ENCODE data around the gene AHCY.
"Not testable (repeated sequence)": the region's sequence is repeated elsewhere in the genome, so short reads cannot be mapped to it uniquely, and the experiment has no call there.

AHCY gene

DNA sequence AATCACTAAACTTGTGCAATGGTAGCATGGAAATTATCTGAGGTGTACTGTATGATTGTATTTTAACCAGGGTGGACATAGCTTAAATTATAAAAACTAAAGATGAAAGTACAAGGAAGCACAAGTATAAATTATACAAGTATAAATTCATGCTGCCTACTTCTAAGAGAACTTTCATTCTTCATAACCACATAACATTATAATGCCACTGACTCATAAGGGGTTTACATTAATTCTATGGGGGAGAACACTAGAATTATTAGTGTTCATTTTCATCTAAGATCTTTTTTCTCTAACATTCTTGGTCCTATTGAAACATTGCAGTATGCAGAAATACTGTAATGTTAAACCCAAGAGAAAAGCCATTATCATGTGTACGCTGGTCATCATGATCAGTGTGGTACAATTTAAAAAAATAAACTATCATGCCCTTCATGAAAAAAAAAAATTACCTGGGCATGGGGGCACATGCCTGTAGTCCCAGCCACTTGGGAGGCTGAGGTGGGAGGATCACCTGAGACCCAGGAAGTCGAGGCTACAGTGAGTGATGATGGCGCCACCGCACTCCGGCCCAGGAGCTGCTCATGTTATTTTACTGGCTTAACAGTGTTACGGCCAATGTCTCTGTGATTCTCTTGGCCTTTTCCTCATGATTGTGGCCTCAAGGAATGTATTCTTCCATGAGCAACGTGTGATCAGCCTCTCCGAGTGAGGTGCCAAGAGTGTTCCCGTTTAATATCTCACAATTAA lies 25.9 kb upstream of the AHCY start:
- TF ChIP-seq, protein P1, sequence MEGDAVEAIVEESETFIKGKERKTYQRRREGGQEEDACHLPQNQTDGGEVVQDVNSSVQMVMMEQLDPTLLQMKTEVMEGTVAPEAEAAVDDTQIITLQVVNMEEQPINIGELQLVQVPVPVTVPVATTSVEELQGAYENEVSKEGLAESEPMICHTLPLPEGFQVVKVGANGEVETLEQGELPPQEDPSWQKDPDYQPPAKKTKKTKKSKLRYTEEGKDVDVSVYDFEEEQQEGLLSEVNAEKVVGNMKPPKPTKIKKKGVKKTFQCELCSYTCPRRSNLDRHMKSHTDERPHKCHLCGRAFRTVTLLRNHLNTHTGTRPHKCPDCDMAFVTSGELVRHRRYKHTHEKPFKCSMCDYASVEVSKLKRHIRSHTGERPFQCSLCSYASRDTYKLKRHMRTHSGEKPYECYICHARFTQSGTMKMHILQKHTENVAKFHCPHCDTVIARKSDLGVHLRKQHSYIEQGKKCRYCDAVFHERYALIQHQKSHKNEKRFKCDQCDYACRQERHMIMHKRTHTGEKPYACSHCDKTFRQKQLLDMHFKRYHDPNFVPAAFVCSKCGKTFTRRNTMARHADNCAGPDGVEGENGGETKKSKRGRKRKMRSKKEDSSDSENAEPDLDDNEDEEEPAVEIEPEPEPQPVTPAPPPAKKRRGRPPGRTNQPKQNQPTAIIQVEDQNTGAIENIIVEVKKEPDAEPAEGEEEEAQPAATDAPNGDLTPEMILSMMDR (IDR thresholded peaks at IDR 0.05; ENCODE audit: borderline replicate concordance, insufficient read depth, low read depth, low read length), result no peak
- H3K4me3 ChIP-seq (ENCODE audit: low read depth, low read length), result no peak overlapping the region

DNA sequence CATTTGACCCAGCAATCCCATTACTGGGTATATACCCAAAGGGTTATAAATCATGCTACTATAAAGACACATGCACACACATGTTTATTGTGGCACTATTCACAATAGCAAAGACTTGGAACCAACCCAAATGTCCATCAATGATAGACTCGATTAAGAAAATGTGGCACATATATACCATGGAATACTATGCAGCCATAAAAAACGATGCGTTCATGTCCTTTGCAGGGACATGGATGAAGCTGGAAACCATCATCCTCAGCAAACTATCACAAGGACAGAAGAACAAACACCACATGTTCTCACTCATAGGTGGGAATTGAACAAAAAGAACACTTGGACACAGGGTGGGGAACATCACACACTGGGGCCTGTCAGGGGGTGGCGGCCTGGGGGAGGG lies 25.1 kb upstream of the AHCY start:
- H3K4me3 ChIP-seq (ENCODE audit: low read depth, low read length), result not testable (repeated sequence)

DNA sequence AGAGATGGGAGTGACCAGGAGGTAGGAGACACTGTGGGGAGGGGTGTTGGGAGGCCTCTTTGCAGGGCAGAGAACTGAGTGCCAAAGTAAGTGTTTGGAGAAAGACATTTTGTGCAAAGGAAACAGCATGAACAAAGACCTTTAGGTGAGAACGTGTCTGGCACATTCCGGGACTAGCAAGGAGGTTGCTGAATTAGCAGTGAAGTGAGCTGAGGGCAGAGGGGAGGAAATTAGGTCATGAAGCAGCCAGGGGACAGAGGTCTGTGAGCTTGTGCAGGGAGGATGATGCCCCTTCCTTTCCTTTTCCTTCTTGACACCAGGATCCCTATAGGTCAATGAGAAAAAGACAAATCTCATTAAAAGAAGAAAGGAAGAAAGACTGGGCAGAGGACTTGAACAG lies 21.4 kb upstream of the AHCY start:
- TF ChIP-seq, protein P1 (IDR thresholded peaks at IDR 0.05; ENCODE audit: borderline replicate concordance, insufficient read depth, low read depth, low read length), result no peak
- no peak overlapping the region for H3K4me3 ChIP-seq (ENCODE audit: low read depth, low read length)

DNA sequence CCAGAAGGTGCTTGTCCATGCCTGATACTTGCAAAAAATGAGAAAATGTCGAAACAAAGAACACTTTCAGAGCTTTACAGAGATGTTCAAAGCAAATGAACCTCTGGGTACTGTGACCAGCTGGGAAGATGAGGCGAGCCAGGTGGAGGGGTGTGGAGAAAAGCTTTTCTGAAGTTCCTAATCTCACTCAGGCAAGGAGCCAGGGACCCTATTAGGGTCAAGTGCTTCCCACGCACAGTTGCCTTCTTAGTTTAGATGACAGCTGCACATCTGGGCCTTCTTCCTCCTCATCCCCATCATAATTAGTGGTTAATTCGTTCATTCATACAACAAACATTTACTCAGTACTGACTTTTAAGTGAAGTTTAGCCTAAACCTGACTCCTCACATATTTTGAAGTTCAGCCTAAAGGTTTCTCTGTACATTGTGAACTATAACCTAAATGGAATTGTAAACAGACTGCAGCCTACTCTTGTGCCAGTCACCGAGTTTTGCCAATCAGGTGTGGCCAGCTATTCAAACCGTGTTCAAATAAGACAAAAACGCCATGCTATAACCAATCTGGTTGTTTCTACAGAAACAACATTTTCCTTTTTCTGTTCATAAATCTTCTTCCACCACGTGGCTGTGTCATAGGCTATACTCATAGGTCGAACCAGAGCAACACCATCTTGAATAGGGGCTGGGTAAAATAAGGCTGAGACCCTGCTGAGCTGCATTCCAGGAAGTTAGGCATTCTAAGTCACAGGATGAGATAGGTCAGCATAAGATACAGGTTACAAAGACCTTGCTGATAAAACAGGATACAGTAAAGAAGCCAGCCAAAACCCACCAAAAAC lies 19.3 kb upstream of the AHCY start:
- TF ChIP-seq, protein P1 (IDR thresholded peaks at IDR 0.05; ENCODE audit: borderline replicate concordance, insufficient read depth, low read depth, low read length), result no peak
- H3K4me3 ChIP-seq (ENCODE audit: low read depth, low read length), result no peak overlapping the region

DNA sequence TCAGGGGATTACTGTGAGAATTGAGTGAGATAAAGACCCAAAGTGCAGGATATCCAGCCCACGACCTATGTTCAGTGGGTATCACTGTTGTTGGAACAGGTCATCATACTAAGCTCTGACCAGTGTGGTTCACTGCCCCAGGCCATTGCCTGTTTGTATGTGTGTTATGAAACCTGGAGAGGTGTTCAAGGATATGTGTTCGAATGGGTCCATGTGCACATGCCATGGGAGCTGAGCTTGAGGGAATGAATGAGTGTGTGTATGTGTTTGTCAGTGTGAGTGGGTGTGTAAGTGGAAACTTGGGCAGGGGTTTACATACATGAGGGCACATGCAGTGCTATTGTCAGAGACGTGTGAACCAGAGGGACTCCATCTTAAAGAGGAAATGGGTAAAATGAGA lies 17.7 kb upstream of the AHCY start:
- TF ChIP-seq, protein P1 (IDR thresholded peaks at IDR 0.05; ENCODE audit: borderline replicate concordance, insufficient read depth, low read depth, low read length), result no peak
- H3K4me3 ChIP-seq (ENCODE audit: low read depth, low read length), result no peak overlapping the region

DNA sequence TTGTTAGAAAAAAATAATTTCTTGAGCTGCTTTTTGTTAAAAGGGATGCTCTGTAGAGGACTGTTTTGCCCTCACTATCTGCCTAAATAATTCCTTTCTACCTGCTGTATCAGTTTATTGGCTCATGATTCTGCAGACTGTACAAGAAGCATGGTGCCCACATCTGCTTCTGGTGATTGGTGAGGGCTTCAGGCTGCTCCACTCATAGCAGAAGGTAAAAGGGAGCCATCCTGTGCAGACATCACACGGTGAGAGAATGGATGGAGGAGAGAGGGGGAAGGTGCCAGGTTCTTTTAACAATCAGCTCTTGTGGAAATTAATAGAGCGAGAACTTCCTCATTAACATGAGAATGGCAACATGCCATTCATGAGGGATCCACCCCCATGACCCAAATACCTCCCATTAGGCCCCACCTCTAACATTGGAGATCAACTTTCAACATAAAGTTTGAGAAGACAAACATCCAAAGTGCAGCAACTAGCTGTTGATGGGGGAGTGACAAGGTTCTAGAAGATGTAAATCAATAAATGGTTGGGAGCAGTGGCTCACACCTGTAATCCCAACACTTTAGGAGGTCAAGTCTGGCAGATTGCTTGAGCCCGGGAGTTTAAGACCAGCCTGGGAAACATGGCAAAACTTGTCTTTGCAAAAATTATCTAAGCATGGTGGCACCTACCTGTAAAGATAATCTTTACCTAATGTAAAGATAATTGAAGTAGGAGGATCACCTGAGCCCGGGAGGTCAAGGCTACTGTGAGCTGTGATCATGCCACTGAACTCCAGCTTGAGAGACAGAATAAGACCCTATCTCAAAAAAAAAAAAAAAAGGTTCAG lies 15.7 kb upstream of the AHCY start:
- H3K4me3 ChIP-seq (ENCODE audit: low read depth, low read length), result no peak overlapping the region
- TF ChIP-seq, protein P1 (IDR thresholded peaks at IDR 0.05; ENCODE audit: borderline replicate concordance, insufficient read depth, low read depth, low read length), result no peak

DNA sequence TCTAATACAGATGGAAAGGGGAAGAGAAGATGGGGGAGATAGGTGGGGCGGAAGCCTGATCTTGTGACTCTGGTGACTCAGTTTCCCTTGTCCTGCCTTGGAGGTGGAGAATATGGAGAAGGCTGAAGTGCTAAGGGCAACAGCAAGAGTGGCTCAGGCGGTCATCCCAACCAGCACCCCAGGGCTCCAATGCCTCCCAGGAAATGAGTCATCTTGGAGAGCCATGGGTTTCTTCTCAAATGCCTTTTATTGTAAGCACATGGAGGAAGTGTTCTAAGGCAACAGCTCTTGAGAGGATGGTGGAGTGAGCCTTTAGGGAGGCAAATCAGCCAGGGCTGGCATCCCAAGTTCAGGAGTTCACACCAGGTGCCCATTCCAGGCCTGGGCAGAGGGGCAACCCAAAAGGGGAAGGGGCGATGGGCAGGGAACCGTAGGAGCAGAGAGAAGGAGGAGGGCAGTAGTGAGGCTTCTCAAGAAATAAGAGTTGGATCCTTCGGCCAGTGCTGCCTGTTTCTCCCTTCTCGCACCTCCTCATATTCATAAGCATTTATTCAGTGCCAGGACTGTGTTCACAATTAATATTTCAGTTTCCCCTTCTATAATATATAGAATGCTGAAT lies 13.2 kb upstream of the AHCY start:
- TF ChIP-seq, protein P1 (IDR thresholded peaks at IDR 0.05; ENCODE audit: borderline replicate concordance, insufficient read depth, low read depth, low read length), result no peak
- no peak overlapping the region for H3K4me3 ChIP-seq (ENCODE audit: low read depth, low read length)

All from GM12875 (cell line).